Esophagus muscularis mucosa (tissue), 4 donors: ENCODE results near the gene IDE.

Source experiments
- CTCF ChIP-seq, 3 experiments: fragments of 200-600 bp in 2 of 3; fragments of 450-650 bp in 1 of 3; sonication (generic) in 2 of 3; IDR thresholded peaks; one replicate each; pipeline ENCODE4 v1.5.1; 2017 to 2019; ENCODE audit warnings: antibody characterized with exemption in 3 of 3, mild to moderate bottlenecking in 2 of 3, moderate library complexity in 1 of 3
- EP300 ChIP-seq: sonication (generic); formaldehyde crosslinking; IDR thresholded peaks from one replicate; pipeline ENCODE4 v1.6.1; 2017; ENCODE audit warnings: antibody characterized with exemption
- POLR2A ChIP-seq: fragments of 450-650 bp; IDR thresholded peaks from one replicate; pipeline ENCODE4 v1.6.1; 2017; ENCODE audit warnings: antibody characterized with exemption, moderate library complexity, mild to moderate bottlenecking, low read depth
- POLR2AphosphoS5 ChIP-seq, 2 donors: sonication (generic); formaldehyde crosslinking; IDR thresholded peaks; one replicate each; pipeline ENCODE4 v1.6.1; 2017; ENCODE audit warnings: antibody characterized with exemption in 2 of 2

- TF ChIP-seq CTCF (IDR thresholded peaks at IDR 0.05) (no peak), POLR2AphosphoS5 (IDR thresholded peaks at IDR 0.05) (no peak), EP300 (no peak), POLR2A (no peak)
Measured at GRCh38 chr10:92418221-92418620, 155.7 kb downstream of the IDE start.
